ENCODE data around the gene EIPR1.

DNA sequence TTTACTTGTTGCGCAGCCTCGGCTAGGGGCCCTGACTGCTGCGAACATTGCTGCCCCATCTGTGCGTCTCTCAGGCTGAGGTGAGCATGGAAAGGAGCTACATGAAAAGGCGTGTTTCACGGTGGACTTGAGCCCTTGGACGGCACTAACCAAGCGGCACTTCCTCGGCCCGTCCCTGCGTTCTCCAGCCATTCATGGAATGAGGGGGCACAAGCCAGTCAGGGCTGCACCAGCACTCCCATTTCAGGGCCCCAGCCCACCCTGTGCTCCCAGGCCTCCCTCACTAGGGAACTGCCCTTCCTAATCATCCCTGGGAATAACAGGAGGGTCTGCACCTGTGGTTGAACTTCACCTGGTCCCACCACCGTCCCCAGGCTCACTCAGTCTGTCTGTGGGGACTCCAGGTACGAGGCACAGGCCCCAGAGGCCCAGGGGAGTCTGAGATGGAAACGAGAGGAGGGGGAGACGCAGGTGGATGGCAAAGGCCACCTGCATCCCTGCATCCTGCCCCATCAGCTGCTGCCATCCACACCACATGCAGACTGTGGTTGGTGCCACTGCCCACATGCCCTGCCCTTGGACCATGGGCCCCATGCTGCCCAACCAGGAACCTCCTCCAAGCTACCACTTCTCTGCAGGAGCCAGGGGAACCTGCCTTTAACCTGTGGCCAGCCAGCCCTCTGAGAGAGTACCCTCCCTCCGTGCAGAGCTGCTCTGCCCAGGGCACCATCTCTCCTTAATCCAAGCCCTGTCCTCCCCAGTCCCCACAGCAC lies 99.7 kb downstream of the EIPR1 start:
- TF ChIP-seq CTCF (conservative IDR thresholded peaks at IDR 0.05), result no peak
- no peak for TF ChIP-seq EZH2 (IDR thresholded peaks at IDR 0.05; ENCODE audit: low read depth)
